ENCODE measurements around the gene CDC26.

- TF ChIP-seq CTCF (IDR thresholded peaks at IDR 0.05) (no peak), ZFX (IDR thresholded peaks at IDR 0.05; ENCODE audit: borderline replicate concordance) (no peak)
These were observed 42.4 kb upstream of the CDC26 start for GRCh38 chr9:113317777-113318176.

Data from 22Rv1 (cell line).